Astrocyte of the cerebellum (primary cell): ENCODE measurements around the gene TAF1C.

Experiments used
- DNase-seq: peaks from one replicate; pipeline ENCODE4 v3.0.0-alpha.2; 2011; ENCODE audit warnings: low read depth
- H3K4me3 ChIP-seq: 2 replicates; pipeline ENCODE4 v1.5.1; 2011; ENCODE audit warnings: mild to moderate bottlenecking, low read depth, low read length, moderate library complexity
- CTCF ChIP-seq: IDR thresholded peaks from 2 replicates; pipeline ENCODE4 v1.5.1; 2012; ENCODE audit warnings: low read length, low read depth, moderate library complexity, mild to moderate bottlenecking; ENCODE audit errors: missing control alignments
- in situ Hi-C: cut with HindIII; loops from 2 replicates; pipeline ENCODE4 v1.10.0; 2017; ENCODE audit warnings: low sequenced_read_pairs

The TAF1C gene

GRCh38 chr16:84228256-84228838 lies 41.5 kb upstream of the TAF1C start:
- TF ChIP-seq CTCF, result no peak
- DNase-seq, result peak; percentile 63
- in situ Hi-C loops, result no loop called here
- no peak overlapping the region for H3K4me3 ChIP-seq

GRCh38 chr16:84227548-84227947 lies 40.7 kb upstream of the TAF1C start:
- in situ Hi-C loops, result no loop called here
- DNase-seq, result no peak

GRCh38 chr16:84226026-84226425 lies 39.2 kb upstream of the TAF1C start:
- TF ChIP-seq CTCF, result no peak
- peak; percentile 15 for DNase-seq
- in situ Hi-C loops, result no loop called here
- no peak overlapping the region for H3K4me3 ChIP-seq

More at GRCh38 chr16:84227548-84227947, 40.7 kb upstream of the TAF1C start:
- no peak for TF ChIP-seq CTCF
- no peak overlapping the region for H3K4me3 ChIP-seq

GRCh38 chr16:84225571-84225970 lies 38.7 kb upstream of the TAF1C start:
- no peak overlapping the region for H3K4me3 ChIP-seq
- TF ChIP-seq CTCF, result no peak

GRCh38 chr16:84225126-84225525 lies 38.3 kb upstream of the TAF1C start:
- no peak for TF ChIP-seq CTCF
- no peak overlapping the region for H3K4me3 ChIP-seq
- in situ Hi-C loops, result no loop called here
- no peak for DNase-seq

More at GRCh38 chr16:84225571-84225970, 38.7 kb upstream of the TAF1C start:
- no peak for DNase-seq
- in situ Hi-C loops, result no loop called here

GRCh38 chr16:84224554-84224953 lies 37.7 kb upstream of the TAF1C start:
- DNase-seq, result no peak
- in situ Hi-C loops, result no loop called here
- TF ChIP-seq CTCF, result no peak
- no peak overlapping the region for H3K4me3 ChIP-seq

GRCh38 chr16:84223456-84223855 lies 36.6 kb upstream of the TAF1C start:
- DNase-seq, result no peak
- in situ Hi-C loops, result no loop called here
- no peak for TF ChIP-seq CTCF
- no peak overlapping the region for H3K4me3 ChIP-seq
